Memory B cell (primary cell): ENCODE data around the gene LMNA.

Experiments used
- ATAC-seq: fragments of 150-1000 bp; cut with Tn5 transposase; 2 replicates; pipeline ENCODE4 v1.10.0; 2021; ENCODE audit warnings: low read depth, mild to moderate bottlenecking, moderate library complexity
- DNase-seq, 2 donors: peaks; one replicate each; pipeline ENCODE4 v3.0.0; 2022; ENCODE audit warnings: low spot score in 2 of 2
- H3K27ac Mint-ChIP-seq: one replicate; pipeline ENCODE4 v1.8.0; 2022; ENCODE audit warnings: mild to moderate bottlenecking, moderate library complexity, mixed read lengths
- H3K27me3 Mint-ChIP-seq: one replicate; pipeline ENCODE4 v1.8.0; 2022; ENCODE audit warnings: mixed read lengths
- H3K36me3 Mint-ChIP-seq: one replicate; pipeline ENCODE4 v1.8.0; 2022; ENCODE audit warnings: mild to moderate bottlenecking, mixed read lengths
- H3K4me1 Mint-ChIP-seq: one replicate; pipeline ENCODE4 v1.8.0; 2022; ENCODE audit warnings: mixed read lengths
- H3K4me3 Mint-ChIP-seq: one replicate; pipeline ENCODE4 v1.8.0; 2022; ENCODE audit warnings: mild to moderate bottlenecking, moderate library complexity, mixed read lengths
- H3K9me3 Mint-ChIP-seq: one replicate; pipeline ENCODE4 v1.8.0; 2022; ENCODE audit warnings: mixed read lengths

Gene LMNA

GRCh38 chr1:156090138-156090839, 24.2 kb upstream of the LMNA start:
- no peak overlapping the region for H3K27ac Mint-ChIP-seq
- DNase-seq (no peak), ATAC-seq (peak; percentile 30)
- H3K4me1 Mint-ChIP-seq = peaks cover 10% of the 10 kb centered on the region
- no peaks in the 10 kb centered on the region for H3K9me3 Mint-ChIP-seq
- no peaks in the 10 kb centered on the region for H3K36me3 Mint-ChIP-seq
- peaks cover 7% of the 10 kb centered on the region for H3K27me3 Mint-ChIP-seq
- H3K4me3 Mint-ChIP-seq = no peak overlapping the region

- H3K9me3 Mint-ChIP-seq = no peaks in the 10 kb centered on the region
- no peaks in the 10 kb centered on the region for H3K36me3 Mint-ChIP-seq
- peaks cover 10% of the 10 kb centered on the region for H3K4me1 Mint-ChIP-seq
- H3K4me3 Mint-ChIP-seq = no peak overlapping the region
- peak; percentile 86 for DNase-seq
- no peak overlapping the region for H3K27ac Mint-ChIP-seq
- peaks cover 6% of the 10 kb centered on the region for H3K27me3 Mint-ChIP-seq
- peak; percentile 97 for ATAC-seq
These were observed 23.7 kb upstream of the LMNA start for GRCh38 chr1:156090840-156091188.

GRCh38 chr1:156091610-156092009, 22.9 kb upstream of the LMNA start:
- no peaks in the 10 kb centered on the region for H3K36me3 Mint-ChIP-seq
- no peak overlapping the region for H3K27ac Mint-ChIP-seq
- H3K4me3 Mint-ChIP-seq = no peak overlapping the region
- H3K27me3 Mint-ChIP-seq = peaks cover 4% of the 10 kb centered on the region
- peaks cover 16% of the 10 kb centered on the region for H3K4me1 Mint-ChIP-seq
- ATAC-seq (no peak), DNase-seq (no peak)
- no peaks in the 10 kb centered on the region for H3K9me3 Mint-ChIP-seq

GRCh38 chr1:156095906-156096508, 18.5 kb upstream of the LMNA start:
- H3K36me3 Mint-ChIP-seq = no peaks in the 10 kb centered on the region
- no peak for DNase-seq
- peak overlapping the region; percentile 98 for H3K27ac Mint-ChIP-seq
- peaks cover 1% of the 10 kb centered on the region for H3K27me3 Mint-ChIP-seq
- peak overlapping the region; percentile 13 for H3K4me3 Mint-ChIP-seq
- peaks cover 28% of the 10 kb centered on the region for H3K4me1 Mint-ChIP-seq
- no peaks in the 10 kb centered on the region for H3K9me3 Mint-ChIP-seq
- no peak for ATAC-seq

GRCh38 chr1:156096640-156097391, 17.7 kb upstream of the LMNA start:
- H3K36me3 Mint-ChIP-seq = no peaks in the 10 kb centered on the region
- ATAC-seq (peak; percentile 85), DNase-seq (peak; percentile 88 to 92)
- H3K9me3 Mint-ChIP-seq = no peaks in the 10 kb centered on the region
- peaks cover 30% of the 10 kb centered on the region for H3K4me1 Mint-ChIP-seq
- peak overlapping the region; percentile 98 for H3K27ac Mint-ChIP-seq
- H3K4me3 Mint-ChIP-seq = peak overlapping the region; percentile 73
- peaks cover 1% of the 10 kb centered on the region for H3K27me3 Mint-ChIP-seq

GRCh38 chr1:156097499-156098178, 16.9 kb upstream of the LMNA start:
- DNase-seq (no peak), ATAC-seq (no peak)
- no peaks in the 10 kb centered on the region for H3K36me3 Mint-ChIP-seq
- peaks cover 1% of the 10 kb centered on the region for H3K27me3 Mint-ChIP-seq
- H3K4me3 Mint-ChIP-seq = no peak overlapping the region
- H3K9me3 Mint-ChIP-seq = no peaks in the 10 kb centered on the region
- peak overlapping the region; percentile 98 for H3K27ac Mint-ChIP-seq
- peaks cover 30% of the 10 kb centered on the region for H3K4me1 Mint-ChIP-seq

GRCh38 chr1:156098784-156099183, 15.7 kb upstream of the LMNA start:
- Mint-ChIP-seq H3K4me1 (peaks cover 40% of the 10 kb centered on the region), H3K4me3 (no peak overlapping the region)

GRCh38 chr1:156099282-156099681, 15.2 kb upstream of the LMNA start:
- ATAC-seq (no peak), DNase-seq (no peak)
- Mint-ChIP-seq H3K4me3 (no peak overlapping the region), H3K27ac (peak overlapping the region; percentile 98), H3K9me3 (no peaks in the 10 kb centered on the region), H3K27me3 (no peaks in the 10 kb centered on the region), H3K36me3 (no peaks in the 10 kb centered on the region), H3K4me1 (peaks cover 44% of the 10 kb centered on the region)

More at GRCh38 chr1:156098784-156099183, 15.7 kb upstream of the LMNA start:
- Mint-ChIP-seq H3K27me3 (peaks cover under 1% of the 10 kb centered on the region), H3K27ac (peak overlapping the region; percentile 98), H3K36me3 (no peaks in the 10 kb centered on the region), H3K9me3 (no peaks in the 10 kb centered on the region)
- no peak for ATAC-seq
- DNase-seq = no peak

GRCh38 chr1:156100205-156100995, 14.1 kb upstream of the LMNA start:
- Mint-ChIP-seq H3K4me3 (no peak overlapping the region), H3K36me3 (no peaks in the 10 kb centered on the region), H3K27me3 (no peaks in the 10 kb centered on the region), H3K27ac (peak overlapping the region; percentile 98), H3K4me1 (peaks cover 49% of the 10 kb centered on the region), H3K9me3 (no peaks in the 10 kb centered on the region)
- no peak for ATAC-seq
- DNase-seq = no peak

- Mint-ChIP-seq H3K4me1 (peaks cover 44% of the 10 kb centered on the region), H3K4me3 (no peak overlapping the region), H3K9me3 (no peaks in the 10 kb centered on the region), H3K36me3 (no peaks in the 10 kb centered on the region), H3K27me3 (no peaks in the 10 kb centered on the region), H3K27ac (peak overlapping the region; percentile 98)
- ATAC-seq (no peak), DNase-seq (no peak)
These were observed 12.6 kb upstream of the LMNA start for GRCh38 chr1:156101880-156102279.

GRCh38 chr1:156102633-156103511, 11.6 kb upstream of the LMNA start:
- DNase-seq = no peak
- no peaks in the 10 kb centered on the region for H3K9me3 Mint-ChIP-seq
- H3K4me3 Mint-ChIP-seq = no peak overlapping the region
- H3K36me3 Mint-ChIP-seq = no peaks in the 10 kb centered on the region
- no peak for ATAC-seq
- H3K27me3 Mint-ChIP-seq = no peaks in the 10 kb centered on the region
- peaks cover 34% of the 10 kb centered on the region for H3K4me1 Mint-ChIP-seq
- H3K27ac Mint-ChIP-seq = peak overlapping the region; percentile 98

- Mint-ChIP-seq H3K36me3 (no peaks in the 10 kb centered on the region), H3K27ac (peak overlapping the region; percentile 98), H3K9me3 (no peaks in the 10 kb centered on the region), H3K4me3 (no peak overlapping the region), H3K4me1 (peaks cover 28% of the 10 kb centered on the region), H3K27me3 (no peaks in the 10 kb centered on the region)
- DNase-seq = no peak
- no peak for ATAC-seq
These were observed 11.0 kb upstream of the LMNA start for GRCh38 chr1:156103521-156103947.
